ENCODE measurements around the gene MBP. TPM values are rescaled to one million over a fixed set of nuclear protein-coding genes. Genes with fewer than 3 reads are reported as not detected.
A peak's percentile ranks its signal among the peaks of the same experiment; 100 is the strongest.

The MBP gene
- total RNA-seq, 1 donor, result 25.8 TPM

DNA sequence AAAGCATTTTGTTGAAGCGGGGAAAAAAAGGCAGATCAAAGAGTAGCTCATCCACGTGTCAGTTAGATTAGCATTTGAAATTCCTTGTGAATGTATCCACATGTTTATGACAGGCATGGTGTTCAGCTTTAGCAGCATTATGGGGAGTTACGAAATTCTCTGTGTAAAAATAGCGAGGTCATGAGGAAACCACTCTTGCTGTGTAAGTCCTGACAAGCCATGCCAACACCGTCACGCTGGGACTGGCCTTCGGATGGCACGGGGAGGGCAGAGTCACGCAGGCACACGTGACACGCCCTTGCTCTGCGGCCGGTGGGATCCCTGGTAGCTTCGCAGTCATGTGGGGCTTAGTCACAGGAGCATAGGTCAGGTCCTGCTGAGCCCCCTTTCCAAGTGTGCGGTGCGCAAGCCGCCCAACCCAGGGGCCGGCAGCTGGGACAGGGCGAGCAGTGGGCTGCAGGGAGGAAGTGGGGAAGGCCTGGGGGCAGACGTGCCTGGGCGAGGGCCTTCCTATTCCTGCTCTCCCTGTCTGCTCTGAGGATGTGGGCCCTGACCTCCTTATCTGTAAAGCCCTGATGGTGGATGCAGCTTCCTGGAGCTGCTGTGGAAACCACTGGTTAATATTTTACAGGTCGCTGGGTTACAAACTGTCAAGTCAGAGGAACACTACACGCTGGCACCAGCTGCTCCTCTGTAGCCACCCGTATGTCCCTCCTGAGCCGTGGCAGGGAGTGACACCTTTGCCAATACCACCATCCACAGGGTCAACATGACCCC lies 18.0 kb downstream of the MBP start:
- TF ChIP-seq, protein P1, sequence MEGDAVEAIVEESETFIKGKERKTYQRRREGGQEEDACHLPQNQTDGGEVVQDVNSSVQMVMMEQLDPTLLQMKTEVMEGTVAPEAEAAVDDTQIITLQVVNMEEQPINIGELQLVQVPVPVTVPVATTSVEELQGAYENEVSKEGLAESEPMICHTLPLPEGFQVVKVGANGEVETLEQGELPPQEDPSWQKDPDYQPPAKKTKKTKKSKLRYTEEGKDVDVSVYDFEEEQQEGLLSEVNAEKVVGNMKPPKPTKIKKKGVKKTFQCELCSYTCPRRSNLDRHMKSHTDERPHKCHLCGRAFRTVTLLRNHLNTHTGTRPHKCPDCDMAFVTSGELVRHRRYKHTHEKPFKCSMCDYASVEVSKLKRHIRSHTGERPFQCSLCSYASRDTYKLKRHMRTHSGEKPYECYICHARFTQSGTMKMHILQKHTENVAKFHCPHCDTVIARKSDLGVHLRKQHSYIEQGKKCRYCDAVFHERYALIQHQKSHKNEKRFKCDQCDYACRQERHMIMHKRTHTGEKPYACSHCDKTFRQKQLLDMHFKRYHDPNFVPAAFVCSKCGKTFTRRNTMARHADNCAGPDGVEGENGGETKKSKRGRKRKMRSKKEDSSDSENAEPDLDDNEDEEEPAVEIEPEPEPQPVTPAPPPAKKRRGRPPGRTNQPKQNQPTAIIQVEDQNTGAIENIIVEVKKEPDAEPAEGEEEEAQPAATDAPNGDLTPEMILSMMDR (IDR thresholded peaks at IDR 0.05; ENCODE audit: insufficient read depth, low read length), result no peak

DNA sequence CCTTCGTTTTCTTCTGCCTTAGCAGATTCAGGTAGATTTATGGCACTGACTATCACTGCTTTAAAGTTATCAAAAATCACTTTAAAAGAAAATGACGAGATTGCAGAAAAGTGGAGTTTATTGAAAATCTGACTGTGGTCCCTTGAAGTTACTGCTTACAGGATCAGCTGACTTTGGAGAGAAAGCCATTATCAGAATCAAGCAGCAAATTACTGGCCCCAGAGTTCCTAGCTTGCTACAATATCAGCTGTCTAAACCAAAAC lies 18.5 kb downstream of the MBP start:
- H3K4me3 ChIP-seq (ENCODE audit: low read depth, low read length), result no peak overlapping the region
- no peak for DNase-seq (ENCODE audit: low read depth)
- TF ChIP-seq, protein P1 (IDR thresholded peaks at IDR 0.05; ENCODE audit: insufficient read depth, low read length), result no peak

More for the DNA sequence above, 18.0 kb downstream of the MBP start:
- peak; percentile 81 for DNase-seq (ENCODE audit: low read depth)
- H3K4me3 ChIP-seq (ENCODE audit: low read depth, low read length), result no peak overlapping the region

DNA sequence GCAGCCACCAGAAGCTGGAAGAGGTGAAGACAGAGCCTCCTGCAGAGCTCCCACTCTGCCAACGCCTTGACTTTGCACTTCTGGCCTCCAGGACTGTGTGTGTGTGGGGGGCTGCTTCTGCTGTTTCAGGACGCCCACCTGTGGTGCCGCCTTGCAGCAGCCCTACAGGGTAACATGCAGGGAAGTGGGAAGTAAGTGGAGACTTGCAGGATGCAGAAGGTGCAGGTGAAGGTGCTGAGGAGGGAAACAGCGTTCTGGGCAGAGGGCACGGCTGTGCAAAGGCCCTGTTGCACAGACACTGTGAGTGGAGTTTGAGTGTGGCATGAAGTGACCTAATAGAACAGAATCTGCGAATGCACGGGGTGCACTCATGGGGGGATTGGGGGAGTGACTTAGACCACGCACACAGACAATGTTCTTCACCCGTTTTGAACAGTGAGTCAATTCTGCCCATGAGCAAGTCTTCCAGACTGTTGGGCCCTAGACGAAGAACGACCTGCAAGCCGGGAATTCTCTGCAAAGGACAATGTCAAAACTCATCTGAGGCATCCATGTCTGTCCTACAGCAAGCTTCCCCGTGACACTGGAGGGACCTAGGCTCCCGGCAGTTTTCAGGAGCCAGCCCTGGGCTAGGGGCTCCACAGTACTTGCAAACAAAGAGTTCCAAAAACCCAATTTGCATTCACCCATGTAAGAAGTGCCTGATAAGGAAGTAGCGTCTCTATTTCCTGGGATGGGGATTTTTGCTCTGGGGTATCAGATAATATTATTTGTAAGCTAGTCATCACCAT lies 19.0 kb downstream of the MBP start:
- DNase-seq (ENCODE audit: low read depth), result no peak
- no peak overlapping the region for H3K4me3 ChIP-seq (ENCODE audit: low read depth, low read length)
- TF ChIP-seq, protein P1 (IDR thresholded peaks at IDR 0.05; ENCODE audit: insufficient read depth, low read length), result no peak

DNA sequence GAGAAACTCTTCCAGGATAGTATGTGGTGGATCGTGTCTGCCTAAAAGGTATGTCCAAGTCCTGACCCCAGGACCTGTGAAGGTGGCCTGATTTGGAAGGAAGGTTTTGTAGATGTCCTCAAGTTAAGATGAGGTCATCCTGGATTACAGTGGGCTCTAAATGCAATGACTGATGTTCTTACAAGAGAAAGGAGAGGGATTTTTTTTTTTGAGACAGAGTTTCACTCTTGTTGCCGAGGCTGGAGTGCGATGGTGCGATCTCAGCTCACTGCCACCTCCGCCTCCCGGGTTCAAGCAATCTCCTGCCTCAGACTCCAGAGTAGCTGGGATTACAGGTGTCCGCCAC lies 19.9 kb downstream of the MBP start:
- DNase-seq (ENCODE audit: low read depth), result no peak
- H3K4me3 ChIP-seq (ENCODE audit: low read depth, low read length), result no peak overlapping the region
- TF ChIP-seq, protein P1 (IDR thresholded peaks at IDR 0.05; ENCODE audit: insufficient read depth, low read length), result no peak

DNA sequence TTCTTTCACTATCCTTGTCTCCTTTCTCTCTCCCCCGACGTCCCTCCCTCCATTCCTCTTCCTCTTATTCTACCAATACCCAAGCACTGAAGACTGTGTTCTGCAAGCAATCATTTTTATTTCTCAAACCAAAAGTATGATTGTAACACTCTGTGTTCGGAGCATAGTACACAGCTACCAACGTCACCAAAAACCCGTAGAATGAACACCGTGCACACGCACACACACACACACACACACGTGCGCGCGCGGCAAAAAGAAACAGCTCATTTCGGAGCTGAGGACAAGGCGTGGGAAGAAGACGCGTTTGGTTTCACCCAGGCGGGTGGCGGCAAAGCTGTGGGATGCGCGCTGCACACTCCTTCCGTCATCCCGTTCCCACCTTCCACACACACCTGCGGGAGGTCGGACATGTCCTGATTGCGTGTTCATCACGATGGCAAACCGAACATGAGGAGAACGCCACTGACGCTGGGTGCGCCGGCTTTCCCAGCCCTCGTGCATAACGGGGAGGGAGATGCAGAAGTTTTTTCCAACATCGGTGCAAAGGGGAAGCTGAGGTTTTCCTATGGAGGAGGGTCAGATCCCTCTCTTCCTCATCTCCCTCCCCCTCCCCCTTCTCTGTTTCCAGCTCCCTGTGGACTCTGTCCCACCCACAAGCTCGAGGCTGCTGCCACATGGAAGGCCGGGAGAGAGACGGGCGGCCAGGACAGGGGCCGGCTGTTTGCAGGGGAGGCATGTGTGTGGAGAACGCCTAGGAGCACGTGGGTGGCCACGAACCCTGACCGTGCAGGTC lies 20.4 kb downstream of the MBP start:
- no peak for DNase-seq (ENCODE audit: low read depth)
- TF ChIP-seq, protein P1 (IDR thresholded peaks at IDR 0.05; ENCODE audit: insufficient read depth, low read length), result no peak
- no peak overlapping the region for H3K4me3 ChIP-seq (ENCODE audit: low read depth, low read length)

DNA sequence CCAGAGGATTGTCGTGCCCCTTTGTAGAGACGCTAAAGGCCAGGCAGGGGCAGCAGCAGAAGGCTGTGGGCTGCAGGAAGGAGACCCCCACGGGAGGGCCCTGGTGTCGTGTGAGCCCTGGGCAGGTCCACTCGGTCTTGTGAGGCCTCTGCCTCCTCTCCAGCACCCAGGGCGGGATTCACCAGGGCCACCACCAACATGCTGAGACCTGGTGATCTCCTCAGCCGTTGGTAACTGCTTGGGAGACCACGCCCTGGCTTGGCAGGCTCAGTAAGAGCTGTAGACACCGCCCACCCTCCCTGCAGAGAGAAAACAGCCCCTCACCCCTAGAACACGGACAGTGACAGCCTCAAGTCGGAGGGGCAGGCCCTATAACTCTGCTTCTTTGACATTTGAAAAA lies 21.1 kb downstream of the MBP start:
- DNase-seq (ENCODE audit: low read depth), result no peak
- TF ChIP-seq, protein P1 (IDR thresholded peaks at IDR 0.05; ENCODE audit: insufficient read depth, low read length), result no peak
- no peak overlapping the region for H3K4me3 ChIP-seq (ENCODE audit: low read depth, low read length)

Data from fibroblast of the aortic adventitia (primary cell).